HL-60 (cell line): ENCODE data around the gene MLXIPL.

ENCODE experiments used
- POLR2AphosphoS5 ChIP-seq: IDR thresholded peaks from 2 replicates; pipeline ENCODE4 v1.6.1; 2012; ENCODE audit warnings: low read depth
- TF ChIP-seq, protein P1 (sequence below): IDR thresholded peaks from one replicate; pipeline ENCODE4 v1.5.1; 2011; ENCODE audit warnings: low read length, control low read depth, inconsistent platforms; ENCODE audit not compliant: insufficient read depth
- TF ChIP-seq, protein P2 (sequence below): IDR thresholded peaks from 2 replicates; pipeline ENCODE4 v1.6.1; 2012; ENCODE audit warnings: low read depth; ENCODE audit not compliant: insufficient replicate concordance

DNA sequence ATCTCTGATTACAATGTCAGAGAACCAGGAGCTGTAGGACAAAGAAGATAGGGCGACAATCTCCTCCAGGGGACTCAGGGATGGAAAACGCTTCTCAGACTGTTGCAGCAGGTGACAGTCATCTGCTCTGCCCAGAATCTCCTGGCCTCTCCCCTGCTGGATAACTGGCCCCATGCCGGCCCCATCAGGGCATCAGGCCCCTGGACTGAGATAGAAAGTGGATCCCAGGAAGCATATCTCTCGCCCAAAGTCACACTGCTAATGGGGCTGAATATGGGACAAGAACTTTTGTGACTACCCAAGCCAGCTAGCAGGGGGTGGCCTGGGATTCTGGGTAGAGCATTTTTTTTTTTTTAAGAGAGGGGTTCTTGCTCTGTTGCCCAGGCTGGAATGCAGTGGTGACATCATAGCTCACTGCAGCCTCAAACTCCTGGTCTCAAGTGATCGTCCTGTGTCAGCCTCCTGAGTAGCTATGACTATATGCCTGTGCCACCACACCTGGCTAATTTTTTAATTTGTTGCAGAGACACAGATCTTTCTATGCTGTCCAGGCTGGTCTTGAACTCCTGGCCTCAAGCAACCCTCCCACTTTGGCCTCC, 20.5 kb upstream of the MLXIPL start:
- TF ChIP-seq, protein P1, sequence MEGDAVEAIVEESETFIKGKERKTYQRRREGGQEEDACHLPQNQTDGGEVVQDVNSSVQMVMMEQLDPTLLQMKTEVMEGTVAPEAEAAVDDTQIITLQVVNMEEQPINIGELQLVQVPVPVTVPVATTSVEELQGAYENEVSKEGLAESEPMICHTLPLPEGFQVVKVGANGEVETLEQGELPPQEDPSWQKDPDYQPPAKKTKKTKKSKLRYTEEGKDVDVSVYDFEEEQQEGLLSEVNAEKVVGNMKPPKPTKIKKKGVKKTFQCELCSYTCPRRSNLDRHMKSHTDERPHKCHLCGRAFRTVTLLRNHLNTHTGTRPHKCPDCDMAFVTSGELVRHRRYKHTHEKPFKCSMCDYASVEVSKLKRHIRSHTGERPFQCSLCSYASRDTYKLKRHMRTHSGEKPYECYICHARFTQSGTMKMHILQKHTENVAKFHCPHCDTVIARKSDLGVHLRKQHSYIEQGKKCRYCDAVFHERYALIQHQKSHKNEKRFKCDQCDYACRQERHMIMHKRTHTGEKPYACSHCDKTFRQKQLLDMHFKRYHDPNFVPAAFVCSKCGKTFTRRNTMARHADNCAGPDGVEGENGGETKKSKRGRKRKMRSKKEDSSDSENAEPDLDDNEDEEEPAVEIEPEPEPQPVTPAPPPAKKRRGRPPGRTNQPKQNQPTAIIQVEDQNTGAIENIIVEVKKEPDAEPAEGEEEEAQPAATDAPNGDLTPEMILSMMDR, result no peak
- no peak for TF ChIP-seq POLR2AphosphoS5
- TF ChIP-seq, protein P2, sequence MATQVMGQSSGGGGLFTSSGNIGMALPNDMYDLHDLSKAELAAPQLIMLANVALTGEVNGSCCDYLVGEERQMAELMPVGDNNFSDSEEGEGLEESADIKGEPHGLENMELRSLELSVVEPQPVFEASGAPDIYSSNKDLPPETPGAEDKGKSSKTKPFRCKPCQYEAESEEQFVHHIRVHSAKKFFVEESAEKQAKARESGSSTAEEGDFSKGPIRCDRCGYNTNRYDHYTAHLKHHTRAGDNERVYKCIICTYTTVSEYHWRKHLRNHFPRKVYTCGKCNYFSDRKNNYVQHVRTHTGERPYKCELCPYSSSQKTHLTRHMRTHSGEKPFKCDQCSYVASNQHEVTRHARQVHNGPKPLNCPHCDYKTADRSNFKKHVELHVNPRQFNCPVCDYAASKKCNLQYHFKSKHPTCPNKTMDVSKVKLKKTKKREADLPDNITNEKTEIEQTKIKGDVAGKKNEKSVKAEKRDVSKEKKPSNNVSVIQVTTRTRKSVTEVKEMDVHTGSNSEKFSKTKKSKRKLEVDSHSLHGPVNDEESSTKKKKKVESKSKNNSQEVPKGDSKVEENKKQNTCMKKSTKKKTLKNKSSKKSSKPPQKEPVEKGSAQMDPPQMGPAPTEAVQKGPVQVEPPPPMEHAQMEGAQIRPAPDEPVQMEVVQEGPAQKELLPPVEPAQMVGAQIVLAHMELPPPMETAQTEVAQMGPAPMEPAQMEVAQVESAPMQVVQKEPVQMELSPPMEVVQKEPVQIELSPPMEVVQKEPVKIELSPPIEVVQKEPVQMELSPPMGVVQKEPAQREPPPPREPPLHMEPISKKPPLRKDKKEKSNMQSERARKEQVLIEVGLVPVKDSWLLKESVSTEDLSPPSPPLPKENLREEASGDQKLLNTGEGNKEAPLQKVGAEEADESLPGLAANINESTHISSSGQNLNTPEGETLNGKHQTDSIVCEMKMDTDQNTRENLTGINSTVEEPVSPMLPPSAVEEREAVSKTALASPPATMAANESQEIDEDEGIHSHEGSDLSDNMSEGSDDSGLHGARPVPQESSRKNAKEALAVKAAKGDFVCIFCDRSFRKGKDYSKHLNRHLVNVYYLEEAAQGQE, result no peak
